Neural progenitor cell (in vitro differentiated cells): ENCODE results near the gene CUL5. TPM values are rescaled to one million over a fixed set of nuclear protein-coding genes. Genes with fewer than 3 reads are reported as not detected.

Experiments used
- DNase-seq: peaks from one replicate; pipeline ENCODE4 v3.0.0-alpha.2; 2016; ENCODE audit warnings: low spot score
- H2AFZ ChIP-seq: fragments of 200-600 bp; sonication (generic); replicated peaks from 2 replicates; pipeline ENCODE4 v1.6.1; 2016; ENCODE audit warnings: antibody characterized with exemption
- H3F3A ChIP-seq: fragments of 200-600 bp; sonication (generic); 2 replicates; pipeline ENCODE4 v1.6.1; 2016; ENCODE audit warnings: antibody characterized with exemption, low read depth
- H3K27ac ChIP-seq: fragments of 200-600 bp; sonication (generic); 2 replicates; pipeline ENCODE4 v1.5.1; 2016; ENCODE audit warnings: mild to moderate bottlenecking
- H3K27me3 ChIP-seq: fragments of 200-600 bp; sonication (generic); 2 replicates; pipeline ENCODE4 v1.6.1; 2016; ENCODE audit warnings: mild to moderate bottlenecking, moderate library complexity
- H3K36me3 ChIP-seq: fragments of 200-600 bp; sonication (generic); 2 replicates; pipeline ENCODE4 v1.5.1; 2016
- H3K4me1 ChIP-seq: fragments of 200-600 bp; sonication (generic); 2 replicates; pipeline ENCODE4 v1.6.1; 2016; ENCODE audit warnings: mixed run types
- H3K4me2 ChIP-seq: fragments of 200-600 bp; sonication (generic); 2 replicates; pipeline ENCODE4 v1.6.1; 2016
- H3K4me3 ChIP-seq: fragments of 200-600 bp; sonication (generic); 2 replicates; pipeline ENCODE4 v1.5.1; 2016
- H3K79me2 ChIP-seq: fragments of 200-600 bp; sonication (generic); 2 replicates; pipeline ENCODE4 v1.6.1; 2016; ENCODE audit warnings: low read depth
- H3K9ac ChIP-seq: fragments of 200-600 bp; sonication (generic); 2 replicates; pipeline ENCODE4 v1.6.1; 2016
- H3K9me3 ChIP-seq: fragments of 200-600 bp; sonication (generic); 2 replicates; pipeline ENCODE4 v1.5.1; 2016; ENCODE audit warnings: low read depth
- H4K20me1 ChIP-seq: fragments of 200-600 bp; sonication (generic); 2 replicates; pipeline ENCODE4 v1.6.1; 2016; ENCODE audit warnings: low read depth
- H3K27ac Mint-ChIP-seq: 3 replicates; pipeline ENCODE4 v1.8.0; 2021; ENCODE audit warnings: mixed read lengths
- H3K27me3 Mint-ChIP-seq: 2 replicates; pipeline ENCODE4 v1.8.0; 2022; ENCODE audit warnings: low read depth, mild to moderate bottlenecking, inconsistent platforms, moderate library complexity, mixed read lengths; ENCODE audit not compliant: insufficient read depth
- H3K36me3 Mint-ChIP-seq: 3 replicates; pipeline ENCODE4 v1.8.0; 2021; ENCODE audit warnings: mixed read lengths
- H3K4me1 Mint-ChIP-seq: 3 replicates; pipeline ENCODE4 v1.8.0; 2021; ENCODE audit warnings: mixed read lengths
- H3K4me3 Mint-ChIP-seq: 3 replicates; pipeline ENCODE4 v1.8.0; 2021; ENCODE audit warnings: mild to moderate bottlenecking, moderate library complexity, mixed read lengths
- H3K9me3 Mint-ChIP-seq: 3 replicates; pipeline ENCODE4 v1.8.0; 2020; ENCODE audit warnings: mixed read lengths
- EZH2 ChIP-seq: fragments of 200-600 bp; sonication (generic); IDR thresholded peaks from 2 replicates; pipeline ENCODE4 v1.6.1; 2017; ENCODE audit warnings: antibody characterized with exemption, mild to moderate bottlenecking, moderate library complexity
- EZH2phosphoT487 ChIP-seq: fragments of 200-600 bp; sonication (generic); IDR thresholded peaks from 2 replicates; pipeline ENCODE4 v1.6.1; 2017; ENCODE audit warnings: antibody characterized with exemption
- total RNA-seq: library from RNA; depleted of rRNA; stranded (reverse); fragments of >200 nt; gene quantifications from 2 replicates; pipeline ENCODE4 v1.2.3, GENCODE V29; 2015; ENCODE audit warnings: low replicate concordance
- TF ChIP-seq, protein P1 (sequence below): fragments of 200-600 bp; sonication (generic); IDR thresholded peaks from 2 replicates; pipeline ENCODE4 v1.5.1; 2017; ENCODE audit warnings: antibody characterized with exemption, mild to moderate bottlenecking

The CUL5 gene
- total RNA-seq, 1 donor from 2014 or later, result 55.1 TPM

DNA sequence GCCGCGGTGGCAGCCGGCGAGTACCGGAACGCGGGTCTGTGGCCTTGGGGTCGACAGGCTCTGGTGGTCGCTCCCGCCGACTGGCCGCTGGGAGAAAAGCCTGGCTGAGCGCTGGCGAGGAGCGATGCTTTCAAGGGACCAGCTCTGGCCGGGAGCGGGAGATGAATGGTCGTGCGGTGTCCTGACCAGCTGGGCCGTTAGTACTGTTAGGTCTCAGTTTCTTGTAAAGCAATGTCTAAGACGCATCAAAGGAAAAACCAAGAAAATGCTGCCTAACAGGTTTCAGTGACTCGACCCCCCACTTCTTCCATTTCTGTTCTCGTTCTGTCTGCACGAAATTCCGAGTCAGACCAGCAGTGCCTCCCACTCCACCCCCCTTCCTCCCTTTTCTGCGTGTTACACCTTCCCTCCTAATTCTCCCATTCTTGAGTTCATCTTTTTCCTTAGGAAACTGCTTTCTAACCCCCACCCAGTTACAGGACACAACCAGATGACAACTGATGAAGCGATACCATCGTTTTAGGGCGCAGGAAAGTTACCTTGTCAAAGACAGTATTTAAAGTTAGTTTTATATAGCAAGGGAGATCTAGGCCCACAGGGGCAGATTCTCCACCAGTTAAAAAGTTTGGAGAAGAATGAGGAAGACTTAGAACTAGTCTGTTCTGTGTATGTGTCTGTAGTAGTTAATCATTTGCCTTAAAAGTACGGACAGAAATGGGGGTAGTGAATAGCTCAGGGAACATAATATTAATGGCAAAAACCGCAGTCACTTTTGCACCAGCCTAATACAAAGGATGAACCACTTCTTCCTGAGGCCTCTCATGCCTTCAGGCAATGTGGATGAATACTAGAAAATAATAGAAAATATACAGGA lies 1.0 kb downstream of the CUL5 start:
- H3K9me3 ChIP-seq, result no peaks in the 10 kb centered on the region
- H3K27me3 ChIP-seq, result no peaks in the 10 kb centered on the region
- H3K9ac ChIP-seq, result peak overlapping the region; percentile 96
- H3K4me2 ChIP-seq, result peak overlapping the region; percentile 99
- H3K4me3 ChIP-seq, result peak overlapping the region; percentile 67
- peak; percentile 69 for DNase-seq
- peak overlapping the region; percentile 92 for H3K27ac ChIP-seq
- Mint-ChIP-seq H3K4me1 (peaks cover 15% of the 10 kb centered on the region), H3K4me3 (peak overlapping the region; percentile 99), H3K27ac (peak overlapping the region; percentile 99), H3K27me3 (peaks cover 4% of the 10 kb centered on the region), H3K36me3 (no peaks in the 10 kb centered on the region), H3K9me3 (no peaks in the 10 kb centered on the region)
- TF ChIP-seq, protein P1, sequence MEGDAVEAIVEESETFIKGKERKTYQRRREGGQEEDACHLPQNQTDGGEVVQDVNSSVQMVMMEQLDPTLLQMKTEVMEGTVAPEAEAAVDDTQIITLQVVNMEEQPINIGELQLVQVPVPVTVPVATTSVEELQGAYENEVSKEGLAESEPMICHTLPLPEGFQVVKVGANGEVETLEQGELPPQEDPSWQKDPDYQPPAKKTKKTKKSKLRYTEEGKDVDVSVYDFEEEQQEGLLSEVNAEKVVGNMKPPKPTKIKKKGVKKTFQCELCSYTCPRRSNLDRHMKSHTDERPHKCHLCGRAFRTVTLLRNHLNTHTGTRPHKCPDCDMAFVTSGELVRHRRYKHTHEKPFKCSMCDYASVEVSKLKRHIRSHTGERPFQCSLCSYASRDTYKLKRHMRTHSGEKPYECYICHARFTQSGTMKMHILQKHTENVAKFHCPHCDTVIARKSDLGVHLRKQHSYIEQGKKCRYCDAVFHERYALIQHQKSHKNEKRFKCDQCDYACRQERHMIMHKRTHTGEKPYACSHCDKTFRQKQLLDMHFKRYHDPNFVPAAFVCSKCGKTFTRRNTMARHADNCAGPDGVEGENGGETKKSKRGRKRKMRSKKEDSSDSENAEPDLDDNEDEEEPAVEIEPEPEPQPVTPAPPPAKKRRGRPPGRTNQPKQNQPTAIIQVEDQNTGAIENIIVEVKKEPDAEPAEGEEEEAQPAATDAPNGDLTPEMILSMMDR, result no peak
- TF ChIP-seq EZH2 (no peak), EZH2phosphoT487 (no peak)
- peaks cover 43% of the 10 kb centered on the region for H4K20me1 ChIP-seq
- peaks cover 24% of the 10 kb centered on the region for H3K4me1 ChIP-seq
- H2AFZ ChIP-seq, result peak overlapping the region; percentile 86
- peaks cover 5% of the 10 kb centered on the region for H3F3A ChIP-seq
- no peaks in the 10 kb centered on the region for H3K36me3 ChIP-seq
- H3K79me2 ChIP-seq, result peaks cover 59% of the 10 kb centered on the region

DNA sequence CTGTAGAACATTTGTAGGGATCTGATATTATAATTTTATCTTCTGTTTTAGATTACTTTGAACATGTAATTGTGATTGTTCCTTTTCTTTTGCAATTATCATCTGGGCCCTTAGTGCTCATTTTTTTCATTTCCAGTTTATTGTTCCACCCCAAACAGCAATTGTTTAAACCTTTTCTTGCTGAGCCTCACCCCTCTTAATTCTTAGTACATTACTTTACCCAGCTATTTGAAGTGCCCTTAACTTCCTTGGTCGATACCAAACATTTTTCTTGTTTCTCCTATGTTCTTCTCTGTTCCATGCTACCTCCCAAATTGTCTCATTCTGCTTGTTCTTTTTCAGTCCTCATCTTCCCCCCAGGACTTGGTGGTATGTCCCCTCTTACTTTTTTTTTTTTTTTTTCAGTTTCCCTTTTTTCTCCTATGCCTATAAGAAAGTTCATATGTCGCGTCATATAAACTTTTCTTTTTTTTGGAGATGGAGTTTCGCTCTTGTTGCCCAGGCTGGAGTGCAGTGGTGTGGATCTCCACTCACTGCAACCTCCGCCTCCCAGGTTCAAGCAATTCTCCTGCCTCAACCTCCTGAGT lies 3.5 kb downstream of the CUL5 start:
- Histone ChIP-seq H3K79me2 (peaks cover 84% of the 10 kb centered on the region), H3K4me3 (no peak overlapping the region), H3K4me2 (peak overlapping the region; percentile 99), H3K36me3 (no peaks in the 10 kb centered on the region), H3K27ac (no peak overlapping the region), H4K20me1 (peaks cover 68% of the 10 kb centered on the region), H3F3A (peaks cover 5% of the 10 kb centered on the region), H3K9ac (no peak overlapping the region), H3K9me3 (no peaks in the 10 kb centered on the region), H3K4me1 (peaks cover 24% of the 10 kb centered on the region), H3K27me3 (no peaks in the 10 kb centered on the region), H2AFZ (no peak overlapping the region)
- no peak for DNase-seq
- Mint-ChIP-seq H3K36me3 (no peaks in the 10 kb centered on the region), H3K4me1 (peaks cover 20% of the 10 kb centered on the region), H3K27me3 (peaks cover 4% of the 10 kb centered on the region), H3K4me3 (no peak overlapping the region), H3K27ac (no peak overlapping the region), H3K9me3 (no peaks in the 10 kb centered on the region)
- TF ChIP-seq EZH2 (no peak), EZH2phosphoT487 (no peak)
- TF ChIP-seq, protein P1, result no peak

DNA sequence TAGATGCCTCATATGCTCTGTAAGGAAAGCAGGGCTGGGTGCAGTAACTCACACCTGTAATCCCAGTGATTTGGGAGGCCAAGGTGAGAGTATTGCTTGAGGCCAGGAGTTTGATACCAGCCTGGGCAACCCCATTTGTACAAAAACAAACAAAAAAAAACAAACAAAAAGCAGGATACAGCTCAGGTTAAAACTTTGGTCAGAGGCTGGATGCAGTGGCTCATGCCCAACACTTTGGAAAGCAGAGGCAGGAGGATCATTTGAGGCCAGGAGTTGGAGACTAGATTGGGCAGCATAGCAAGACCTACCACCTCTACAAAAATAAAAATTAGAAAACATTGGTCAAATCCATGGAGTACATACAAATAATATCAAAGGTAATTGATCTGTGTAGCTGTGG lies 7.9 kb downstream of the CUL5 start:
- TF ChIP-seq EZH2 (no peak), EZH2phosphoT487 (no peak)
- TF ChIP-seq, protein P1, result no peak
- Histone ChIP-seq H3K27ac (no peak overlapping the region), H4K20me1 (peaks cover 86% of the 10 kb centered on the region), H3K4me1 (peaks cover 7% of the 10 kb centered on the region), H3K27me3 (no peaks in the 10 kb centered on the region), H3K79me2 (peaks cover 100% of the 10 kb centered on the region), H3F3A (no peaks in the 10 kb centered on the region), H3K4me2 (no peak overlapping the region), H2AFZ (no peak overlapping the region), H3K9ac (no peak overlapping the region), H3K36me3 (no peaks in the 10 kb centered on the region), H3K4me3 (no peak overlapping the region), H3K9me3 (no peaks in the 10 kb centered on the region)
- H3K9me3 Mint-ChIP-seq, result no peaks in the 10 kb centered on the region
- peaks cover 7% of the 10 kb centered on the region for H3K36me3 Mint-ChIP-seq
- H3K4me3 Mint-ChIP-seq, result no peak overlapping the region
- H3K4me1 Mint-ChIP-seq, result peaks cover 9% of the 10 kb centered on the region
- H3K27me3 Mint-ChIP-seq, result peaks cover 2% of the 10 kb centered on the region
- DNase-seq, result no peak
- H3K27ac Mint-ChIP-seq, result no peak overlapping the region
